ENCODE results near the gene SETBP1.

DNA sequence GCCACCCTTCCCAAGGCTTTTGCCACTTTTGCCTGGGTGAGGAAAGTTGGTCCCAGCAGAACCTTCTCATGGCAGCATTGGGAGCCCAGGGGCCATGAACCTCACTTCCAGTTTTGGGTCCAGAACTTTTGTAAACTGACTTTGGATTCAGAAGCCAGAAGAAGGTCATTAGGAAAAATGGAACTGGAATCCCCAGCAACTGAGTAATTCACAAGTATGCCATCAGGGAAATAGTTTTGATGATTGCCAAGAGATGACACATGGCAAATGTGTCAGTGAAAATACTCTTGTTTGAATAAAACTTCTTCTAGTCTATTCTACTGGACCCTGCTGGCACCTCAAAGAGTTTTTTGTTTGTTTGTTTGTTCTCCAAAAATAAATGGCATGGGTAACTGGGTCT, 203.7 kb downstream of the SETBP1 start:
- TF ChIP-seq, protein P1, sequence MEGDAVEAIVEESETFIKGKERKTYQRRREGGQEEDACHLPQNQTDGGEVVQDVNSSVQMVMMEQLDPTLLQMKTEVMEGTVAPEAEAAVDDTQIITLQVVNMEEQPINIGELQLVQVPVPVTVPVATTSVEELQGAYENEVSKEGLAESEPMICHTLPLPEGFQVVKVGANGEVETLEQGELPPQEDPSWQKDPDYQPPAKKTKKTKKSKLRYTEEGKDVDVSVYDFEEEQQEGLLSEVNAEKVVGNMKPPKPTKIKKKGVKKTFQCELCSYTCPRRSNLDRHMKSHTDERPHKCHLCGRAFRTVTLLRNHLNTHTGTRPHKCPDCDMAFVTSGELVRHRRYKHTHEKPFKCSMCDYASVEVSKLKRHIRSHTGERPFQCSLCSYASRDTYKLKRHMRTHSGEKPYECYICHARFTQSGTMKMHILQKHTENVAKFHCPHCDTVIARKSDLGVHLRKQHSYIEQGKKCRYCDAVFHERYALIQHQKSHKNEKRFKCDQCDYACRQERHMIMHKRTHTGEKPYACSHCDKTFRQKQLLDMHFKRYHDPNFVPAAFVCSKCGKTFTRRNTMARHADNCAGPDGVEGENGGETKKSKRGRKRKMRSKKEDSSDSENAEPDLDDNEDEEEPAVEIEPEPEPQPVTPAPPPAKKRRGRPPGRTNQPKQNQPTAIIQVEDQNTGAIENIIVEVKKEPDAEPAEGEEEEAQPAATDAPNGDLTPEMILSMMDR (tag by site-specific recombination; IDR thresholded peaks at IDR 0.05) = no peak
- TF ChIP-seq ZNF670 (tag by site-specific recombination; IDR thresholded peaks at IDR 0.05; ENCODE audit: low read depth) = no peak
- TF ChIP-seq, protein P2, sequence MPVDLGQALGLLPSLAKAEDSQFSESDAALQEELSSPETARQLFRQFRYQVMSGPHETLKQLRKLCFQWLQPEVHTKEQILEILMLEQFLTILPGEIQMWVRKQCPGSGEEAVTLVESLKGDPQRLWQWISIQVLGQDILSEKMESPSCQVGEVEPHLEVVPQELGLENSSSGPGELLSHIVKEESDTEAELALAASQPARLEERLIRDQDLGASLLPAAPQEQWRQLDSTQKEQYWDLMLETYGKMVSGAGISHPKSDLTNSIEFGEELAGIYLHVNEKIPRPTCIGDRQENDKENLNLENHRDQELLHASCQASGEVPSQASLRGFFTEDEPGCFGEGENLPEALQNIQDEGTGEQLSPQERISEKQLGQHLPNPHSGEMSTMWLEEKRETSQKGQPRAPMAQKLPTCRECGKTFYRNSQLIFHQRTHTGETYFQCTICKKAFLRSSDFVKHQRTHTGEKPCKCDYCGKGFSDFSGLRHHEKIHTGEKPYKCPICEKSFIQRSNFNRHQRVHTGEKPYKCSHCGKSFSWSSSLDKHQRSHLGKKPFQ (tag by site-specific recombination; IDR thresholded peaks at IDR 0.05) = no peak
- TF ChIP-seq, protein P3, sequence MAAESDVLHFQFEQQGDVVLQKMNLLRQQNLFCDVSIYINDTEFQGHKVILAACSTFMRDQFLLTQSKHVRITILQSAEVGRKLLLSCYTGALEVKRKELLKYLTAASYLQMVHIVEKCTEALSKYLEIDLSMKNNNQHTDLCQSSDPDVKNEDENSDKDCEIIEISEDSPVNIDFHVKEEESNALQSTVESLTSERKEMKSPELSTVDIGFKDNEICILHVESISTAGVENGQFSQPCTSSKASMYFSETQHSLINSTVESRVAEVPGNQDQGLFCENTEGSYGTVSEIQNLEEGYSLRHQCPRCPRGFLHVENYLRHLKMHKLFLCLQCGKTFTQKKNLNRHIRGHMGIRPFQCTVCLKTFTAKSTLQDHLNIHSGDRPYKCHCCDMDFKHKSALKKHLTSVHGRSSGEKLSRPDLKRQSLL (tag by site-specific recombination; IDR thresholded peaks at IDR 0.05) = no peak
- no peak for TF ChIP-seq ZNF146 (tag by site-specific recombination; IDR thresholded peaks at IDR 0.05)
- TF ChIP-seq ZNF514 (tag by site-specific recombination; IDR thresholded peaks at IDR 0.05) = no peak
- no peak for TF ChIP-seq ZBTB8A (tag by site-specific recombination; IDR thresholded peaks at IDR 0.05)
- TF ChIP-seq, protein P4, sequence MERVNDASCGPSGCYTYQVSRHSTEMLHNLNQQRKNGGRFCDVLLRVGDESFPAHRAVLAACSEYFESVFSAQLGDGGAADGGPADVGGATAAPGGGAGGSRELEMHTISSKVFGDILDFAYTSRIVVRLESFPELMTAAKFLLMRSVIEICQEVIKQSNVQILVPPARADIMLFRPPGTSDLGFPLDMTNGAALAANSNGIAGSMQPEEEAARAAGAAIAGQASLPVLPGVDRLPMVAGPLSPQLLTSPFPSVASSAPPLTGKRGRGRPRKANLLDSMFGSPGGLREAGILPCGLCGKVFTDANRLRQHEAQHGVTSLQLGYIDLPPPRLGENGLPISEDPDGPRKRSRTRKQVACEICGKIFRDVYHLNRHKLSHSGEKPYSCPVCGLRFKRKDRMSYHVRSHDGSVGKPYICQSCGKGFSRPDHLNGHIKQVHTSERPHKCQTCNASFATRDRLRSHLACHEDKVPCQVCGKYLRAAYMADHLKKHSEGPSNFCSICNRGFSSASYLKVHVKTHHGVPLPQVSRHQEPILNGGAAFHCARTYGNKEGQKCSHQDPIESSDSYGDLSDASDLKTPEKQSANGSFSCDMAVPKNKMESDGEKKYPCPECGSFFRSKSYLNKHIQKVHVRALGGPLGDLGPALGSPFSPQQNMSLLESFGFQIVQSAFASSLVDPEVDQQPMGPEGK (tag by site-specific recombination; IDR thresholded peaks at IDR 0.05) = no peak
